Sigmoid colon (tissue), 7 donors: ENCODE data around the gene BCAT1. TPM values are rescaled to one million over a fixed set of nuclear protein-coding genes. Genes with fewer than 3 reads are reported as not detected.

Experiments
- DNase-seq: peaks from one replicate; pipeline ENCODE4 v3.0.0-alpha.2; 2019
- H3K27ac ChIP-seq, 4 donors: fragments of 200-600 bp; sonication (generic); one replicate each; pipeline ENCODE4 v1.5.1; 2016 to 2019; ENCODE audit warnings: mild to moderate bottlenecking in 1 of 4
- H3K27me3 ChIP-seq, 3 donors: fragments of 200-600 bp; sonication (generic); one replicate each; pipeline ENCODE4 v1.5.1; 2019; ENCODE audit warnings: mild to moderate bottlenecking in 1 of 3
- H3K36me3 ChIP-seq, 4 donors: fragments of 200-600 bp; sonication (generic); one replicate each; pipeline ENCODE4 v1.5.1; 2016 to 2019
- H3K4me1 ChIP-seq, 4 donors: fragments of 200-600 bp; sonication (generic); one replicate each; pipeline ENCODE4 v1.5.1; 2017 to 2019
- H3K4me3 ChIP-seq, 4 donors: fragments of 200-600 bp; sonication (generic); one replicate each; pipeline ENCODE4 v1.5.1; 2017 to 2019; ENCODE audit warnings: mild to moderate bottlenecking in 2 of 4, moderate library complexity in 1 of 4
- H3K9me3 ChIP-seq, 4 donors: fragments of 200-600 bp in 3 of 4; sonication (generic) in 3 of 4; one replicate each; pipeline versions ENCODE4 v1.5.1 to v1.6.1; 2013 to 2019
- CTCF ChIP-seq, 4 experiments: fragments of 450-650 bp in 3 of 4; fragments of 200-600 bp in 1 of 4; IDR thresholded peaks; one replicate each; pipeline ENCODE4 v1.5.1; 2016 to 2019; ENCODE audit warnings: antibody characterized with exemption in 4 of 4, mild to moderate bottlenecking in 3 of 4, moderate library complexity in 2 of 4
- EP300 ChIP-seq, 4 donors: sonication (generic); formaldehyde crosslinking; IDR thresholded peaks; one replicate each; pipeline ENCODE4 v1.6.1; 2017; ENCODE audit warnings: antibody characterized with exemption in 4 of 4
- POLR2A ChIP-seq, 2 donors: fragments of 450-650 bp; IDR thresholded peaks; one replicate each; pipeline ENCODE4 v1.6.1; 2016; ENCODE audit warnings: antibody characterized with exemption in 2 of 2, mild to moderate bottlenecking in 2 of 2, moderate library complexity in 2 of 2
- POLR2AphosphoS5 ChIP-seq, 4 donors: sonication (generic); formaldehyde crosslinking; IDR thresholded peaks; one replicate each; pipeline ENCODE4 v1.6.1; 2017; ENCODE audit warnings: antibody characterized with exemption in 4 of 4
- WGBS, 2 donors: extraction: QIAGEN DNeasy Blood & Tissue Kit; methylation state at CpG; one replicate each; pipeline ENCODE4 v1.1.7; 2013; 5-methylcytosine and 5-hydroxymethylcytosine counted together
- intact Hi-C: fragments of 100-400 bp; cut with DNase I; formaldehyde crosslinking; loops from one replicate; pipeline ENCODE4 v1.15.1; 2023
- polyA plus RNA-seq, 3 donors: library from polyadenylated mRNA; stranded (reverse); fragments of 200-250 nt; gene quantifications; one replicate each; pipeline ENCODE4 v1.2.3, GENCODE V29; 2013
- total RNA-seq, 4 donors: library from RNA; depleted of rRNA; stranded (reverse); fragments of >200 nt; gene quantifications; one replicate each; pipeline ENCODE4 v1.1.0, GENCODE V29; 2016
- donor health status: healthy with polysubstance abuse.
- donor health status: Bipolar disorder and iron deficiency.
- donor health status: healthy.

BCAT1 gene
- total and polyA plus RNA-seq, 7 donors, result 2.1 to 20.3 (median 12.0) TPM

DNA sequence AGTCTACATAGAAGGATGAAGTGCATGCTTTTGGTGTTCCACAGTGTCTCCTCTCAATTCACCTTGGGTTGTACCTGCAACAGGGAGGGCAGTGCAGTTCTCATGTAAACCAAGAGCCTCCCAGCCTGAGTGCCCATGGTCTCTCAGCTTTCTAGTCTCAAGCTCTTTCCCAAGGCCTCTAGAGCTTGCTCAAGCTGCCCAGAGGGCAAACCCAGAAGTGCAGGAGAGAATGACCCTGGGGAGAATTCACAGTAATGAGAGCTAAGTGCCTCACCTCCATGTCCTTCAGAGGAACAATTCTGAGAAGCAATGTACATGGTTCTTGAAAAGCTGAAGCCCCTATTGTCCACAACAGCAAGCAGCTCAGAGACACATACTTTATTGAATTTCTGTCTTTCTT, 180.5 kb downstream of the BCAT1 start:
- Histone ChIP-seq H3K27me3 (no peaks in the 10 kb centered on the region), H3K4me1 (no peaks in the 10 kb centered on the region), H3K9me3 (peaks cover 0 to 3% (median 1%) of the 10 kb centered on the region in 4 donors), H3K27ac (no peak overlapping the region), H3K36me3 (no peaks in the 10 kb centered on the region), H3K4me3 (no peak overlapping the region)
- no peak for TF ChIP-seq POLR2AphosphoS5 (IDR thresholded peaks at IDR 0.05)
- TF ChIP-seq POLR2A (IDR thresholded peaks at IDR 0.05), result no peak
- TF ChIP-seq CTCF (IDR thresholded peaks at IDR 0.05), result no peak
- TF ChIP-seq EP300 (IDR thresholded peaks at IDR 0.05), result no peak
- DNase-seq, result no peak
- intact Hi-C loops, result no loop called here

- H3K27ac ChIP-seq, result no peak overlapping the region
These were observed 181.9 kb downstream of the BCAT1 start for GRCh38 chr12:24767016-24767415.

GRCh38 chr12:24764712-24765111, 184.2 kb downstream of the BCAT1 start:
- Histone ChIP-seq H3K36me3 (no peaks in the 10 kb centered on the region), H3K4me3 (no peak overlapping the region), H3K9me3 (peaks cover 0 to 3% (median 1%) of the 10 kb centered on the region in 4 donors), H3K4me1 (peaks cover 0 to 6% (median 0%) of the 10 kb centered on the region in 4 donors), H3K27ac (no peak overlapping the region), H3K27me3 (no peaks in the 10 kb centered on the region)
- 88 to 89% methylated on average over 1 of the region's 1 CpG for WGBS, 2 donors
- intact Hi-C loops, result no loop called here
- no peak for DNase-seq
- TF ChIP-seq POLR2AphosphoS5 (IDR thresholded peaks at IDR 0.05) (no peak), EP300 (IDR thresholded peaks at IDR 0.05) (no peak), CTCF (IDR thresholded peaks at IDR 0.05) (no peak), POLR2A (IDR thresholded peaks at IDR 0.05) (no peak)

More at GRCh38 chr12:24767016-24767415, 181.9 kb downstream of the BCAT1 start:
- no peak overlapping the region for H3K4me3 ChIP-seq
- TF ChIP-seq CTCF (IDR thresholded peaks at IDR 0.05) (no peak), POLR2AphosphoS5 (IDR thresholded peaks at IDR 0.05) (no peak), EP300 (IDR thresholded peaks at IDR 0.05) (no peak), POLR2A (IDR thresholded peaks at IDR 0.05) (no peak)
- no peaks in the 10 kb centered on the region for H3K4me1 ChIP-seq
- 54 to 79% methylated on average over 1 of the region's 1 CpG for WGBS, 2 donors
- DNase-seq, result no peak
- H3K36me3 ChIP-seq, result no peaks in the 10 kb centered on the region
- H3K27me3 ChIP-seq, result no peaks in the 10 kb centered on the region
- intact Hi-C loops, result no loop called here
- H3K9me3 ChIP-seq, result peaks cover 0 to 3% (median 1%) of the 10 kb centered on the region in 4 donors

DNA sequence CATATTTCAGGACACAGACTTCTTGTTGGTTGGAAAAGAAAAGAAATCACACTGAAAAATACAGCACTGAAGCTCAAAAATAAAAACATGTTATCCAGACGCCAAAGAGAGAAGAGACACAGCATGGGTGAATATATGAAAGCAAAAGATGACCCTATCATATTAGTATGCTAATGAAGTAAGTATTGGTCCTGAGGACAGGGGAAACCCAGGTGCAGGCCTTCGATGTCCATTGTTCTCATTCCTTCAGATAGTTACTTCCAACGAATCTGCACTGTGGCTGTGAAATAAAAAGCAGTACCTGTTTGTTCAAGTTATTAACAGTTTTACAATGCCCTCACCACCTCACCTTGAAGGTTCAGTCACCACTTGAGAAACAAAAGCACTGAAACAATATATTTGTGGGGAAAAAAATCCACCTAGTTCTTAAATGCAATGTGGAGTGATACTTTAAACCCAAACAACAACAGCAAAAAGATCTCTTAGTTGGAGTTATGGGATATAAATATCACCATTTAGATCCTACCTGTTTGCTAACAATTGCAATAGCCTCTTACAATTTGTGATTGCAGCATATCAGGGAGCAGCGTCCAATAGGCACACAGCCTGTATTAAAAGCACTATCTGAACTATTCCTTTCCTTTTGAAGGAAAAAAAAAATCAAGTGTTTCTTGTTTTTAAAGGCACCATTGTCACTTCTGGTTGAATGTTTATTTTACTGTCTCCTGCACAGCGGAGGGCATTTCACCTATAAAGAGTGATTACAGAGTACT, 188.1 kb downstream of the BCAT1 start:
- WGBS, 2 donors, result 25 to 72% methylated on average over 5 of the region's 5 CpGs
- no peaks in the 10 kb centered on the region for H3K9me3 ChIP-seq
- no peak overlapping the region for H3K4me3 ChIP-seq
- intact Hi-C loops, result no loop called here
- no peak for DNase-seq
- H3K4me1 ChIP-seq, result peaks cover 0 to 6% (median 0%) of the 10 kb centered on the region in 4 donors
- no peak for TF ChIP-seq CTCF (IDR thresholded peaks at IDR 0.05)
- H3K36me3 ChIP-seq, result no peaks in the 10 kb centered on the region
- H3K27ac ChIP-seq, result no peak overlapping the region
- H3K27me3 ChIP-seq, result no peaks in the 10 kb centered on the region

GRCh38 chr12:24760162-24760561, 188.7 kb downstream of the BCAT1 start:
- Histone ChIP-seq H3K4me1 (peaks cover 0 to 6% (median 0%) of the 10 kb centered on the region in 4 donors), H3K36me3 (no peaks in the 10 kb centered on the region), H3K27ac (no peak overlapping the region), H3K9me3 (no peaks in the 10 kb centered on the region), H3K4me3 (no peak overlapping the region), H3K27me3 (no peaks in the 10 kb centered on the region)
- TF ChIP-seq EP300 (IDR thresholded peaks at IDR 0.05) (no peak), POLR2AphosphoS5 (IDR thresholded peaks at IDR 0.05) (no peak), CTCF (IDR thresholded peaks at IDR 0.05) (no peak)
- WGBS, 2 donors, result 50 to 87% methylated on average over 1 of the region's 1 CpG
- no peak for DNase-seq
- intact Hi-C loops, result no loop called here
